ENCODE data around the gene YTHDF1.
"Not testable (repeated sequence)": the region's sequence is repeated elsewhere in the genome, so short reads cannot be mapped to it uniquely, and the experiment has no call there.

The YTHDF1 gene

DNA sequence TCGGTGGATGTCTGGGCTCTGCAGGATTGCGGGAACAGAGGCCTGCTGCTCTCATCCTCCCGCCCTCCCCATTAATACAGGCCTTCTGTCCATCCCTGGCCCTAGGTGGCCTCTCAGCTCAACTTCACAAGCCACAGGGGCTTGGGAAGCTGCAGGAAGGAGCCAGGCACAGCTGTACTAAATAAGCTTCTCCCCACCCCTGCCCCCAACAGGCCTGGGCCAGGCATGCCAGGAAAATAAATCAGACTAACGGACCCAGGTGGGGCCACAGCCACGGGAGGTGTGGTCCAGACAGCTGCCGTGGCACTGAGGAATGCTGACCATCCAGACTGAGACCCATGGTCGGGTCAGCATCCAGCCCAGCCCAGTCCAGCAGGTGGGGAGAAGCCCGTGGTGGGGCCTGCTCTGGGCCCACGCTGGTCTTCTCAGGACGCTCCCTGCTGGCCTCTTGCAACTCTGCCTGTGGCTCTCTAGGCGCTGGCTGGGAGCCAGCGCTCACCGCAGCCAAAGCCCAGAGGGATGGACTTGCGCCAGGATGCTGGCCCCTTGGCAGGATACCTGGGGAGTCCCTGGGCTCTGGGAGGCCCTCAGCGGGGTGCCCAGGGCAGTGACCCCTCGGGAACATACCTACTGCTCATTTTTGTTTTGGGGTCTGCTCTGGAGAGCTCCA lies 8.6 kb upstream of the YTHDF1 start:
- no peak overlapping the region for H3K27ac ChIP-seq
- H3K27me3 ChIP-seq = peaks cover 67% of the 10 kb centered on the region
- no peaks in the 10 kb centered on the region for H3K9me3 ChIP-seq

DNA sequence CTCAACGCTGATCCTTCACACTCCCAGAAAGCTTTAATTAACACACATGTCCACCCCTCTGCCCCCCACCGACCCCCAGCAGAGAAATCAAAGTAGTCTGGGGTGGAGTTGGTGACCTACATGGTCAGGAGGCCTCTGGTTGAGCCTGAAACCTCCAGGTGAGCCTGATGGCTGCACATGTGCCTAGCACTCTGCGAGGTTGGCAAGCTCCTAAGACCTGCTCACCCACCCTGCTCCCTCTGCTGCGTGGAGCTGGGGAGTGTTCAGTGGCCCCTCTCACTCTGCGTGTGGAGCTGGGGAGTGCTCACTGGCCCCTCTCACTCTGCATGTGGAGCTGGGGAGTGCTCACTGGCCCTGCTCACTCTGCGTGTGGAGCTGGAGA lies 7.9 kb upstream of the YTHDF1 start:
- Histone ChIP-seq H3K27me3 (peaks cover 67% of the 10 kb centered on the region), H3K9me3 (no peaks in the 10 kb centered on the region), H3K4me3 (ENCODE audit: low read depth in 1 of 2, low read length in 1 of 2) (no peak overlapping the region), H3K27ac (no peak overlapping the region), H3K4me1 (ENCODE audit: control insufficient read depth in 1 of 2, insufficient read depth in 1 of 2, low read depth in 1 of 2, low read length in 1 of 2) (no peaks in the 10 kb centered on the region), H3K36me3 (no peaks in the 10 kb centered on the region)
- TF ChIP-seq, protein P1, sequence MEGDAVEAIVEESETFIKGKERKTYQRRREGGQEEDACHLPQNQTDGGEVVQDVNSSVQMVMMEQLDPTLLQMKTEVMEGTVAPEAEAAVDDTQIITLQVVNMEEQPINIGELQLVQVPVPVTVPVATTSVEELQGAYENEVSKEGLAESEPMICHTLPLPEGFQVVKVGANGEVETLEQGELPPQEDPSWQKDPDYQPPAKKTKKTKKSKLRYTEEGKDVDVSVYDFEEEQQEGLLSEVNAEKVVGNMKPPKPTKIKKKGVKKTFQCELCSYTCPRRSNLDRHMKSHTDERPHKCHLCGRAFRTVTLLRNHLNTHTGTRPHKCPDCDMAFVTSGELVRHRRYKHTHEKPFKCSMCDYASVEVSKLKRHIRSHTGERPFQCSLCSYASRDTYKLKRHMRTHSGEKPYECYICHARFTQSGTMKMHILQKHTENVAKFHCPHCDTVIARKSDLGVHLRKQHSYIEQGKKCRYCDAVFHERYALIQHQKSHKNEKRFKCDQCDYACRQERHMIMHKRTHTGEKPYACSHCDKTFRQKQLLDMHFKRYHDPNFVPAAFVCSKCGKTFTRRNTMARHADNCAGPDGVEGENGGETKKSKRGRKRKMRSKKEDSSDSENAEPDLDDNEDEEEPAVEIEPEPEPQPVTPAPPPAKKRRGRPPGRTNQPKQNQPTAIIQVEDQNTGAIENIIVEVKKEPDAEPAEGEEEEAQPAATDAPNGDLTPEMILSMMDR (IDR thresholded peaks at IDR 0.05) = no peak

More for the DNA sequence above, 8.6 kb upstream of the YTHDF1 start:
- Histone ChIP-seq H3K4me3 (ENCODE audit: low read depth in 1 of 2, low read length in 1 of 2) (no peak overlapping the region), H3K4me1 (ENCODE audit: control insufficient read depth in 1 of 2, insufficient read depth in 1 of 2, low read depth in 1 of 2, low read length in 1 of 2) (no peaks in the 10 kb centered on the region), H3K36me3 (no peaks in the 10 kb centered on the region)
- TF ChIP-seq, protein P1 (IDR thresholded peaks at IDR 0.05) = no peak

DNA sequence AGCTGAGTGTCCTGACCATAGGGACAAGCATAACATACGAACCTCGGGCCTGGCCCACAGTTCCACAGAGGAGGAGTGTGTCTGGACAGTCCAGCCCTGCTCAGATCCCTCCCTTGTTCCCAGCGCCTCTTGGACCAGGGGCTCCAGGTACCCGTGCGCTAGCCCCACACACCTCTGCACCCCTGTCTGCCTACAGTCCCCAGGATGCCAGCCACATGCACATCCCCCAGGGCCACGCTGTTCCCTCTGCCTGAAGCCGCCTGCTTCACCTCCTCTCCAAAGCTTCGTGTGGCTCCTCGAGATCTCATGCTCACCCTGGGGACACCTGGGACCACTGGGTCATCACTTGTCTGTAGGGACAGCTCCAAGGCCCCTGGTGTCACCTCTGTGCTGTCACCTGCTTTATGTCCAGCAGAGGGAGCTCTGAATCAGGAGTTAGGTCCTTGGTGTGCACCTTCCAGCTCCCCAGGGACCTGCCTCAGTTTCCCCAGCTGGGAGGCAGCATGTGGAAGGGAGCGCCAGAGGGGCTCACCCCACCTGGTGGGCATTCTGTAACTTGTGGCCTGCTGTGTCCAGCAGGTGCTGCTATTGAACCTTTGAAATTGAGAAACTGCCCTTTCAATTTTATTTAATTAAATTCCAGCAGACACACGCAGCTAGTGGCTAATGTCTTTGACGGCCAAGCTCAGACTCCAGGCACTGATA lies 7.3 kb upstream of the YTHDF1 start:
- TF ChIP-seq, protein P1 (IDR thresholded peaks at IDR 0.05) = no peak
- H3K27ac ChIP-seq = no peak overlapping the region
- peaks cover 62% of the 10 kb centered on the region for H3K27me3 ChIP-seq
- H3K9me3 ChIP-seq = no peaks in the 10 kb centered on the region
- H3K36me3 ChIP-seq = no peaks in the 10 kb centered on the region
- H3K4me1 ChIP-seq (ENCODE audit: control insufficient read depth in 1 of 2, insufficient read depth in 1 of 2, low read depth in 1 of 2, low read length in 1 of 2) = no peaks in the 10 kb centered on the region
- no peak overlapping the region for H3K4me3 ChIP-seq (ENCODE audit: low read depth in 1 of 2, low read length in 1 of 2)

DNA sequence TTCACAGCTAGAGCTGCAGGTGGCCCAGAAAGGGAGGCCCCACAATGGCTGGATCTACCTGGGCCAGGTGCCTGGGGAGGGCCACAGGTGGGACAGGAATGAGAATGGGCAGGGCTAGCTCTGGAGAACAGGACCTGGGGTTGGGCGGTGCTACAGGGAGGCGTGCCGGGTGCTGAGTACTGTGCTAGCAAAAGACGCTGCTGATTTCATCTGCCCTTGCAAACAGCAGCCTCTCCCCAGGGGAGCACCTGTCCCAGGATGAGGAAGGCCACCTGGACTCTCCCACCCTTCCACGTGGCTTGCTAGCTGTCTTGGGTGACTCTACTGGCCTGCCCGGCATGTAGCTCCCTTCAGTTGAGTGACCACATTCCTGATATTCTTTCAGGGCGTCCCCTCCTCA lies 6.6 kb upstream of the YTHDF1 start:
- Histone ChIP-seq H3K4me3 (ENCODE audit: low read depth in 1 of 2, low read length in 1 of 2) (no peak overlapping the region), H3K4me1 (ENCODE audit: control insufficient read depth in 1 of 2, insufficient read depth in 1 of 2, low read depth in 1 of 2, low read length in 1 of 2) (no peaks in the 10 kb centered on the region), H3K36me3 (no peaks in the 10 kb centered on the region), H3K27me3 (peaks cover 60% of the 10 kb centered on the region), H3K9me3 (no peaks in the 10 kb centered on the region), H3K27ac (no peak overlapping the region)
- TF ChIP-seq, protein P1 (IDR thresholded peaks at IDR 0.05) = no peak

DNA sequence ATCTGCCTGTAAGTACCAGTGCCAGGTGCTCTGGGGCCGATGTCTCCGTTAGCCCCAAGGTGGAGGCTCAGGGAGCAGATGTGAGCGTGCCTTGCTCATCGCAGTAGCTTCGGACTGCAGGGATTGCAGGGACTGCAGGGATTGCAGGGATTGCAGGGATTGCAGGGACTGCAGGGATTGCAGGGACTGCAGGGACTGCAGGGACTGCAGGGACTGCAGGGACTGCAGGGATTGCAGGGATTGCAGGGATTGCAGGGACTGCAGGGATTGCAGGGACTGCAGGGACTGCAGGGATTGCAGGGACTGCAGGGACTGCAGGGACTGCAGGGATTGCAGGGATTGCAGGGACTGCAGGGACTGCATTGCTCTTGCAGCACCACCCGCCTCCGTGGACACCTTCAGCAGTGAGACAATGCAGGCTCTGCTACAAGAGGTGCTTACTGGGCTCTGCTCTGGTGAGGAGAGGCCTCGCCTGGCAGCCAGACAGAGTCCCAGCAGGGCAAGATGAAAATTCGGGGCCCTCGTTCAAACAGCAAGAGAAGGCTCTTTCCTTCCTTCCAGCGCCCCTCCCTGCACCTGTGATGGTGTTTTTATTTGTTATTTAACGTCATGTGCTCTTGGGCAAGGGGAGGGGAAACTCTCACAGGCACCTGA lies 5.6 kb upstream of the YTHDF1 start:
- H3K9me3 ChIP-seq; H3K36me3 ChIP-seq; H3K4me3 ChIP-seq (ENCODE audit: low read depth in 1 of 2, low read length in 1 of 2); H3K4me1 ChIP-seq (ENCODE audit: control insufficient read depth in 1 of 2, insufficient read depth in 1 of 2, low read depth in 1 of 2, low read length in 1 of 2); H3K27ac ChIP-seq: not testable (repeated sequence)
- peaks cover 55% of the 10 kb centered on the region for H3K27me3 ChIP-seq
